Transverse colon (tissue), 4 donors: Measurements from ENCODE around the gene SMG6. TPM values are rescaled to one million over a fixed set of nuclear protein-coding genes. Genes with fewer than 3 reads are reported as not detected.

Source experiments
- DNase-seq: peaks from one replicate; pipeline ENCODE4 v3.0.0-alpha.2; 2019
- H3K27ac ChIP-seq, 4 donors: fragments of 200-600 bp; sonication (generic); 2 replicates each; pipeline ENCODE4 v1.5.1; 2016 to 2018; ENCODE audit warnings: inconsistent platforms in 4 of 4
- H3K27me3 ChIP-seq: fragments of 200-600 bp; sonication (generic); 2 replicates; pipeline ENCODE4 v1.5.1; 2017; ENCODE audit warnings: inconsistent platforms
- H3K36me3 ChIP-seq, 4 donors: fragments of 200-600 bp; sonication (generic); 2 replicates each; pipeline ENCODE4 v1.5.1; 2017 to 2019; ENCODE audit warnings: inconsistent platforms in 4 of 4
- H3K4me1 ChIP-seq, 4 donors: fragments of 200-600 bp; sonication (generic); 2 replicates each; pipeline ENCODE4 v1.5.1; 2017 to 2020; ENCODE audit warnings: inconsistent platforms in 4 of 4
- H3K4me3 ChIP-seq, 4 donors: fragments of 200-600 bp; sonication (generic); 1 replicate in 1 of 4; 2 replicates in 3 of 4; pipeline versions ENCODE4 v1.5.1 to v1.6.1; 2017 to 2019; ENCODE audit warnings: inconsistent platforms in 4 of 4
- H3K9me3 ChIP-seq, 2 donors: fragments of 200-600 bp; sonication (generic); 2 replicates each; pipeline ENCODE4 v1.5.1; 2017 to 2019; ENCODE audit warnings: inconsistent platforms in 2 of 2
- CTCF ChIP-seq, 5 experiments: fragments of 200-600 bp in 3 of 5; fragments of 450-650 bp in 2 of 5; sonication (generic) in 3 of 5; IDR thresholded peaks; 1 replicate in 2 of 5; 2 replicates in 3 of 5; pipeline ENCODE4 v1.5.1; 2016 to 2017; ENCODE audit warnings: antibody characterized with exemption in 5 of 5, inconsistent platforms in 3 of 5, mild to moderate bottlenecking in 2 of 5, moderate library complexity in 1 of 5
- EP300 ChIP-seq: sonication (generic); formaldehyde crosslinking; IDR thresholded peaks from one replicate; pipeline ENCODE4 v1.6.1; 2017; ENCODE audit warnings: antibody characterized with exemption, low read depth
- POLR2A ChIP-seq: fragments of 450-650 bp; IDR thresholded peaks from one replicate; pipeline ENCODE4 v1.6.1; 2016; ENCODE audit warnings: antibody characterized with exemption, mild to moderate bottlenecking, moderate library complexity
- POLR2AphosphoS5 ChIP-seq, 3 donors: sonication (generic); formaldehyde crosslinking; IDR thresholded peaks; one replicate each; pipeline ENCODE4 v1.6.1; 2016; ENCODE audit warnings: antibody characterized with exemption in 3 of 3
- WGBS, 2 donors: methylation state at CpG; one replicate each; pipeline ENCODE4 v1.1.5; 2018; ENCODE audit warnings: low coverage in 1 of 2; 5-methylcytosine and 5-hydroxymethylcytosine counted together
- in situ Hi-C, 4 donors: fragments of 200-750 bp; cut with MboI; loops; one replicate each; pipeline versions ENCODE4 v1.15.0 to v1.15.1; 2017; ENCODE audit warnings: low sequenced_read_pairs in 3 of 4, low pct_ligation_motif_present in 1 of 4, low pct_unique_long_range_greater_than_20kb in 1 of 4
- intact Hi-C: fragments of 100-400 bp; cut with DNase I; formaldehyde crosslinking; loops from one replicate; pipeline ENCODE4 v1.15.1; 2023; ENCODE audit warnings: low total_unique reads
- total RNA-seq, 4 donors: library from RNA; depleted of rRNA; stranded (reverse); fragments of >200 nt; gene quantifications; one replicate each; pipeline ENCODE4 v1.1.0, GENCODE V29; 2016

SMG6 gene
- total RNA-seq, 4 donors from 2014 or later, result 28.6 to 112 (median 39.1) TPM

GRCh38 chr17:2044263-2044894, 259.2 kb downstream of the SMG6 start:
- in situ Hi-C loops (loop anchor here in 3 of 4 donors (25.0 kb wide), 3 partner anchors 332 to 382 kb away; partner anchors contain the start of genes PRPF8 (in 1 of the 3), TLCD2 (in 1 of the 3) and WDR81 (in 1 of the 3)), intact Hi-C loops (no loop called here)
- Histone ChIP-seq H3K4me3 (no peak overlapping the region), H3K36me3 (no peaks in the 10 kb centered on the region), H3K4me1 (peaks cover 16 to 32% (median 22%) of the 10 kb centered on the region in 4 donors), H3K27ac (no peak overlapping the region), H3K9me3 (no peaks in the 10 kb centered on the region), H3K27me3 (peaks cover 11% of the 10 kb centered on the region)
- 98% methylated on average over 5 of the region's 5 CpGs; no CpG with 5 or more reads in 1 of the 2 donors for WGBS, 2 donors
- TF ChIP-seq CTCF (IDR thresholded peaks at IDR 0.05), result no peak
- no peak for TF ChIP-seq EP300
- TF ChIP-seq POLR2A, result no peak
- no peak for TF ChIP-seq POLR2AphosphoS5 (IDR thresholded peaks at IDR 0.05)
- no peak for DNase-seq

GRCh38 chr17:2043785-2044184, 259.8 kb downstream of the SMG6 start:
- intact Hi-C loops, result no loop called here
- Histone ChIP-seq H3K9me3 (no peaks in the 10 kb centered on the region), H3K36me3 (no peaks in the 10 kb centered on the region), H3K4me3 (no peak overlapping the region), H3K27me3 (peaks cover 11% of the 10 kb centered on the region), H3K27ac (no peak overlapping the region), H3K4me1 (peaks cover 11 to 26% (median 16%) of the 10 kb centered on the region in 4 donors)
- TF ChIP-seq CTCF (IDR thresholded peaks at IDR 0.05), result no peak
- TF ChIP-seq POLR2AphosphoS5 (IDR thresholded peaks at IDR 0.05), result no peak
- TF ChIP-seq POLR2A, result no peak
- TF ChIP-seq EP300, result no peak
- 89 to 100% methylated on average over 2 to 6 of the region's 6 CpGs for WGBS, 2 donors
- no peak for DNase-seq
- in situ Hi-C loops, result loop anchor here in 3 of 4 donors (25.0 kb wide), 3 partner anchors 331 to 381 kb away; partner anchors contain the start of genes PRPF8 (in 1 of the 3), TLCD2 (in 1 of the 3) and WDR81 (in 1 of the 3)

- Histone ChIP-seq H3K4me1 (peaks cover 8 to 20% (median 15%) of the 10 kb centered on the region in 4 donors), H3K36me3 (no peaks in the 10 kb centered on the region), H3K9me3 (no peaks in the 10 kb centered on the region), H3K27me3 (peaks cover 3% of the 10 kb centered on the region), H3K27ac (peak overlapping the region; percentile 81 to 94 (median 91)), H3K4me3 (peak overlapping the region in 2 of 4 donors; percentile 79 to 91)
- no peak for DNase-seq
- in situ Hi-C loops, result loop anchor here in 3 of 4 donors (25.0 kb wide), 3 partner anchors 331 to 381 kb away; partner anchors contain the start of genes PRPF8 (in 1 of the 3), TLCD2 (in 1 of the 3) and WDR81 (in 1 of the 3)
- intact Hi-C loops, result no loop called here
- 84 to 100% methylated on average over 1 to 5 of the region's 5 CpGs for WGBS, 2 donors
- no peak for TF ChIP-seq CTCF (IDR thresholded peaks at IDR 0.05)
- TF ChIP-seq POLR2AphosphoS5 (IDR thresholded peaks at IDR 0.05), result no peak
- TF ChIP-seq POLR2A, result no peak
- no peak for TF ChIP-seq EP300
Measured at GRCh38 chr17:2042933-2043332, 260.7 kb downstream of the SMG6 start.

GRCh38 chr17:2042390-2042847, 261.2 kb downstream of the SMG6 start:
- in situ Hi-C loops (loop anchor here in 3 of 4 donors (25.0 kb wide), 3 partner anchors 330 to 380 kb away; partner anchors contain the start of genes PRPF8 (in 1 of the 3), TLCD2 (in 1 of the 3) and WDR81 (in 1 of the 3)), intact Hi-C loops (no loop called here)
- TF ChIP-seq CTCF (IDR thresholded peaks at IDR 0.05), result no peak
- TF ChIP-seq EP300, result no peak
- TF ChIP-seq POLR2A, result no peak
- TF ChIP-seq POLR2AphosphoS5 (IDR thresholded peaks at IDR 0.05), result no peak
- H3K4me3 ChIP-seq, result peak overlapping the region; percentile 56 to 91 (median 75)
- 0 to 22% methylated on average over 6 to 17 of the region's 17 CpGs for WGBS, 2 donors
- no peaks in the 10 kb centered on the region for H3K27me3 ChIP-seq
- peak overlapping the region; percentile 81 to 94 (median 91) for H3K27ac ChIP-seq
- no peaks in the 10 kb centered on the region for H3K9me3 ChIP-seq
- DNase-seq, result no peak
- no peaks in the 10 kb centered on the region for H3K36me3 ChIP-seq
- H3K4me1 ChIP-seq, result peaks cover 8 to 20% (median 15%) of the 10 kb centered on the region in 4 donors
